Parietal lobe (tissue), 2 donors: Measurements from ENCODE around the gene HTATSF1. TPM values are rescaled to one million over a fixed set of nuclear protein-coding genes. Genes with fewer than 3 reads are reported as not detected.

Source experiments
- small RNA-seq: library from RNA; depleted of rRNA; stranded (forward); fragments of <200 nt; gene quantifications from one replicate; pipeline ENCODE3, GENCODE V24; 2014; ENCODE audit warnings: low replicate concordance
- total RNA-seq: library from RNA; depleted of rRNA; stranded (reverse); fragments of >200 nt; gene quantifications from one replicate; pipeline ENCODE4 v1.2.3, GENCODE V29; 2014

Gene HTATSF1, protein sequence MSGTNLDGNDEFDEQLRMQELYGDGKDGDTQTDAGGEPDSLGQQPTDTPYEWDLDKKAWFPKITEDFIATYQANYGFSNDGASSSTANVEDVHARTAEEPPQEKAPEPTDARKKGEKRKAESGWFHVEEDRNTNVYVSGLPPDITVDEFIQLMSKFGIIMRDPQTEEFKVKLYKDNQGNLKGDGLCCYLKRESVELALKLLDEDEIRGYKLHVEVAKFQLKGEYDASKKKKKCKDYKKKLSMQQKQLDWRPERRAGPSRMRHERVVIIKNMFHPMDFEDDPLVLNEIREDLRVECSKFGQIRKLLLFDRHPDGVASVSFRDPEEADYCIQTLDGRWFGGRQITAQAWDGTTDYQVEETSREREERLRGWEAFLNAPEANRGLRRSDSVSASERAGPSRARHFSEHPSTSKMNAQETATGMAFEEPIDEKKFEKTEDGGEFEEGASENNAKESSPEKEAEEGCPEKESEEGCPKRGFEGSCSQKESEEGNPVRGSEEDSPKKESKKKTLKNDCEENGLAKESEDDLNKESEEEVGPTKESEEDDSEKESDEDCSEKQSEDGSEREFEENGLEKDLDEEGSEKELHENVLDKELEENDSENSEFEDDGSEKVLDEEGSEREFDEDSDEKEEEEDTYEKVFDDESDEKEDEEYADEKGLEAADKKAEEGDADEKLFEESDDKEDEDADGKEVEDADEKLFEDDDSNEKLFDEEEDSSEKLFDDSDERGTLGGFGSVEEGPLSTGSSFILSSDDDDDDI
- total RNA-seq = 77.6 TPM

DNA sequence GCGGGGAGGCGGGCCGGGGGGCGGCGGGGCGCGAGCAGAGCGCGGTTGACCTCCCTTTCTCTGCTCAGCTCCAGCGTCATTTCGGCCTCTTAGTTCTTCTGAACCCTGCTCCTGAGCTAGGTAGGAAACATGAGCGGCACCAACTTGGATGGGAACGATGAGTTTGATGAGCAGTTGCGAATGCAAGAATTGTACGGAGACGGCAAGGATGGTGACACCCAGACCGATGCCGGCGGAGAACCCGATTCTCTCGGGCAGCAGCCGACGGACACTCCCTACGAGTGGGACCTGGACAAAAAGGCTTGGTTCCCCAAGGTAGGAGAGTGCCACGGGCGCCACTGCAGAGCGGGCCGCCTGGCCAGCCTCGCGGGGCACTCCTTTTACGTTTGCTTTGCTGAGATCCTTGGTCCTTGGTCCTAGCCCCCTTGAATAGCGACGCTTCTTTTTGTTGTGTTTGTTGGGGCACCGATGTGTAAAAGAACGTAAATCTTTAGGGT lies at the start of gene HTATSF1:
Gene HTATSF1 (plus strand): TSS at position 37 of the 497 bp plus-strand sequence. CDS start 93 bp downstream, at position 130.

DNA sequence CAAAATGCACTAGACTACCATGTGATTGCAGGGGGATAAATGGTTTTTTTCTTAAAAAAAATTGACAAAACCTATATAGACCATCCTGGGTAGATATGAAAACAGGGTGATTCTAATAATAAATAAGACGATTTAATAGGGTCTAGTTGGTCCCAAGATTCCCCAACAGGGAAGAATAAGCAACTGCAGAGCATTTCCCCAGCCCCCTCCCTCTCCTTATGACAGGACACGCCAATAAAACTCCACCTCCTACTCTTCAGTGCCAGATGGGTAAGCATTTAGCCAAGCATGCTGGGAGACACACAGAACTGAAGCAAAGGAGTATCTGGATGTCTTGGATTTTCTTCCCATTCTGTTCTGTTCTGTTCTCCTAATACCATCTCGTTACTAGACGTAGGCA lies 9.7 kb upstream of the HTATSF1 start, which contains the start of gene BRS3:
Gene BRS3 (plus strand): TSS at position 301 of the 400 bp plus-strand sequence. CDS start 168 bp downstream, outside the sequence.

DNA sequence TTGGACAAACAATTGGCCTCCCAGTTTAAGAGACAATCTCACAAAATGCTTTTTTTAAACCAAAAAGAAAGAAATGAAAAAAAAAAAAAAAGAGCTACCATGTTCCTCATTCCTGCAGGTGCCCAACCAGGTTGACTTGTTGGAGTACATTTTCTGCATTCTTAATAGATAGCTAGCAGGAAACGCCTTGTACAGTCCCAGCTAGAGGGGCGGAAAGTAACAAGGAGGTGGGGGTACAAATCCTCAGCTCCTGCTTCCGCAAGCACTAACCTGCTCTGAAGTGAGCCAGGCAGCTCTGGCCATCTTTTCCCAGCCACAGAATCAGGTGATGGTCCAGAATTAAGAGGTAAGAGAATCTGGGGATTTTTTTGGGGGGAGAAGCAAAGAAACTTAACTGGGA lies 34.6 kb downstream of the HTATSF1 start, which contains the start of gene VGLL1:
Gene VGLL1 (plus strand): TSS at position 265 of the 400 bp plus-strand sequence. CDS start 3,806 bp downstream, outside the sequence.

Small RNA genes lying within 50 kb of the gene (small RNA-seq; reads per million reads assigned to genes)
- gene MIR934 = not detected

Other genes with a start within 250 kb of the HTATSF1 start
- gene MAP7D3, start 246.2 kb upstream of the HTATSF1 start, total RNA-seq = 0.94 TPM
- gene ADGRG4, start 196.6 kb upstream of the HTATSF1 start, total RNA-seq = not detected
- gene BRS3, start 9.6 kb upstream of the HTATSF1 start, total RNA-seq = not detected
- not detected for gene VGLL1, start 34.6 kb downstream of the HTATSF1 start, total RNA-seq
- not detected for gene CD40LG, start 150.6 kb downstream of the HTATSF1 start, total RNA-seq